DMS53 (cell line): ENCODE results near the gene DUSP11.
"Not testable (repeated sequence)": the region's sequence is repeated elsewhere in the genome, so short reads cannot be mapped to it uniquely, and the experiment has no call there.

Source experiments
- DNase-seq: peaks from one replicate; lab custom pipeline; 2025; lab: John Stamatoyannopoulos, UW

The DUSP11 gene

DNA sequence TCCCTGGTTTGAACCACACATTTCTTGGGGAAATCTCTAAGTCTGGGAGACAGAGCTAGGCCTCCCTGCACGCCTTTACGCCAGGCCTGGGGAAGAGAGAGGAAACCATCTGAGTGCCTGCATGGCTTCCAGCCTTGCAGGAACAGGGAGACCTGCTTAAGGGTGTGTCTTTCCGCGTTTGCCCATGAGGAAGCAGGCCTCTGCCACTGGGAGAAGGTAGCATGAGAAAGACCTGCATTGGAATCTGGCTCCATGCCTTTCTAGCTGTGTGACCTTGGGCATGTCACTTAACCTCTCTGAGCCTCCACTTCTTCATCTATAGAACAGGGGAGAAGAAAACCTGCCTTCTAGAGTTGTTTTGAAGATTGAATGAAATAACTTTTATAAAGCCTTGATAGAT lies 62.2 kb downstream of the DUSP11 start:
- DNase-seq: not testable (repeated sequence)

DNA sequence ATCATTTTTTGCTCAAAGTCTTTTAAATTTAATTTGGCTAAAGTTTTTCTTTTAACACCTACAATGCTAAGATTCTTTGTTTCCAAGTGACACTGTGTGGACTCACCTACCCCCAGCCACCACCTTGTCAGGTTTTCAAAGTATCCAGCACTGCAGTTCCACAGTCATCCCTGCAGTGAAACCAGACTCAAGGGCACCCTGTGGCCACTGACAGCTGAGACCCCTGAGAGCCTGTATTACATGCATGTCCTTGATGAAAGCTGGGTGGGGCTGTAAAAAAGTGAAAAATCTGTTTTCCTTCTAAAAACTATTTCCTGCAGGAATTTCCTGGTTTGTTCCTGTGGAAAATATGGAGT lies 62.7 kb downstream of the DUSP11 start:
- DNase-seq: no peak

DNA sequence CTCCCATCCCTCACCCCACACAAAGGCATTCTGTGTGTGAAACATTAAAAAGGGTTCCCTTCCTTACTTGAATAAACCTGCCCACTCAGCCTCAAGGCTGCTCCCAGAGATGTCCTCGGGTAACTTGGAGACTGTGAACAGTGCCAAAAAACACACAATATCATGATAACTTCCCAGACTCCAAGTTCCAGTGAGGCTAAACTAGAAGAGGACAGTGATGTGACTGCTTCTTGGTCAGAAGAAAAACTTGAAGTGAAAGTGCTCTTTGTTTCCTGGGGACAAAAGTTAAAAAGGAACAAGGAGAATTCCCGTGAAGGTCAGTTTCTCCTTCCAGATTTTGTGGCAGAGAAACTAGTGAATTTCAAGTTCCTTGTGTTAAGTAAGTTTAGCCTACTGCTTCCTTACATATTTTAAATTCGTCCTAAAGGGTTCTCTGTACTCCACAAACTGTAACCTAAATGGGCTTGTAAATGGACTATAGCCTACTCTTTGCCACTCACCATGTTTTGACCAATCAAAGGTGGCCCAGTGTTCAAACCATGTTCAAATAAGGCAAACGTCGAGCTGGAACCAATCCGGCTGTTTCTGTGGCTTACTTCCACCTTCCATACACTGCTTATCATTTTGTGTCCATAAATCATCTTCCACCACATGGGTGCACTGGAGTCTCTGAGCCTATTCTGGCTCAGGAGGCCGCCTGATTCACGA lies 63.2 kb downstream of the DUSP11 start:
- DNase-seq: no peak

DNA sequence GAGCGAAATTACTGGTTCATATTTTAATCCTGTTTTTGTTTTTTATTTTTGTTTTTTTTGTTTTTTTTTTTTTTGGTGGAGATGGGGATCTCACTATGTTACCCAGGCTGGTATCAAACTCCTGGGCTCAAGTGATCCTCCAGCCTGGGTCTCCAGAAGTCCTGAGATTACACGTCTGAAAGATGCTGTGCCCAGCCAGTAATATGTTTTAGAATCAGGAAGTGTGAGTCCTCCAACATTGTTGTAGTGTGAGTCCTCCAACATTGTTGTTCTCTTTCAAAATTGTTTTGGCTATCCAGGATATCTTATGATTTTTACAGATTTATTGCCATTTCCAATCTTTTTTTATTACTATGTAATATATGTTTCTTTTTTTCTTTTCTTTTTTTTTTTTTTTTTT lies 65.8 kb downstream of the DUSP11 start:
- no peak for DNase-seq
